MM.1S (cell line): ENCODE results near the gene MTG1.

Experiments used
- DNase-seq: peaks from one replicate; pipeline ENCODE4 v3.0.0-alpha.2; 2015
- H2AFZ ChIP-seq: fragments of 300-600 bp; sonication (generic); 2 replicates; pipeline ENCODE4 v1.6.0; 2016; ENCODE audit warnings: antibody characterized with exemption, low read length
- H3F3A ChIP-seq: fragments of 300-600 bp; sonication (generic); 2 replicates; pipeline ENCODE4 v1.6.1; 2016; ENCODE audit warnings: mild to moderate bottlenecking, antibody characterized with exemption, low read length, moderate library complexity, mixed read lengths; ENCODE audit not compliant: insufficient read depth
- H3K27ac ChIP-seq: fragments of 300-600 bp; sonication (generic); 2 replicates; pipeline ENCODE4 v1.5.1; 2016; ENCODE audit warnings: mild to moderate bottlenecking, low read length
- H3K27me3 ChIP-seq: fragments of 300-600 bp; sonication (generic); replicated peaks from 2 replicates; pipeline ENCODE4 v1.6.0; 2016; ENCODE audit warnings: low read length; ENCODE audit not compliant: insufficient read depth
- H3K36me3 ChIP-seq: fragments of 300-600 bp; sonication (generic); replicated peaks from 2 replicates; pipeline ENCODE4 v1.6.1; 2016; ENCODE audit warnings: mild to moderate bottlenecking, low read length, mixed read lengths; ENCODE audit not compliant: insufficient read depth
- H3K4me1 ChIP-seq: fragments of 300-600 bp; sonication (generic); 2 replicates; pipeline ENCODE4 v1.6.1; 2016; ENCODE audit warnings: low read length, mixed read lengths
- H3K4me2 ChIP-seq: fragments of 300-600 bp; sonication (generic); 2 replicates; pipeline ENCODE4 v1.6.0; 2016; ENCODE audit warnings: low read depth, low read length
- H3K4me3 ChIP-seq: fragments of 300-600 bp; sonication (generic); 2 replicates; pipeline ENCODE4 v1.5.1; 2016; ENCODE audit warnings: low read length, mixed read lengths
- H3K79me2 ChIP-seq: fragments of 300-600 bp; sonication (generic); 2 replicates; pipeline ENCODE4 v1.6.1; 2016; ENCODE audit warnings: mixed run types, low read length, mixed read lengths
- H3K9ac ChIP-seq: fragments of 300-600 bp; sonication (generic); 2 replicates; pipeline ENCODE4 v1.6.1; 2016; ENCODE audit warnings: low read length, mixed read lengths
- H3K9me2 ChIP-seq: fragments of 300-600 bp; sonication (generic); replicated peaks from 2 replicates; pipeline ENCODE4 v1.6.1; 2016; ENCODE audit warnings: mild to moderate bottlenecking, low read length, mixed read lengths; ENCODE audit not compliant: insufficient read depth
- H3K9me3 ChIP-seq: fragments of 300-600 bp; sonication (generic); replicated peaks from 2 replicates; pipeline ENCODE4 v1.6.1; 2016; ENCODE audit warnings: mild to moderate bottlenecking, low read length, mixed read lengths; ENCODE audit not compliant: insufficient read depth
- H4K20me1 ChIP-seq: fragments of 300-600 bp; sonication (generic); 2 replicates; pipeline ENCODE4 v1.6.1; 2016; ENCODE audit warnings: mild to moderate bottlenecking, low read length, moderate library complexity, mixed read lengths; ENCODE audit not compliant: insufficient read depth
- CTCF ChIP-seq: fragments of 300-600 bp; sonication (generic); IDR thresholded peaks from 2 replicates; pipeline ENCODE4 v1.5.1; 2016; ENCODE audit warnings: antibody characterized with exemption, low read length, mixed read lengths
- EZH2 ChIP-seq: fragments of 300-600 bp; sonication (generic); optimal IDR thresholded peaks from 2 replicates; pipeline ENCODE3; 2017; ENCODE audit warnings: low read depth, mild to moderate bottlenecking, antibody characterized with exemption, low read length, mixed read lengths
- EZH2phosphoT487 ChIP-seq: fragments of 300-600 bp; sonication (generic); IDR thresholded peaks from 2 replicates; pipeline ENCODE4 v1.6.1; 2018; ENCODE audit warnings: antibody characterized with exemption, low read length

The MTG1 gene

GRCh38 chr10:133458021-133458709, 64.2 kb downstream of the MTG1 start:
- Histone ChIP-seq H3K4me1 (no peaks in the 10 kb centered on the region), H4K20me1 (no peaks in the 10 kb centered on the region), H3K9me3 (no peaks in the 10 kb centered on the region), H3K9me2 (no peaks in the 10 kb centered on the region), H3K9ac (no peak overlapping the region), H3K4me2 (no peak overlapping the region), H3K36me3 (no peaks in the 10 kb centered on the region), H3K4me3 (no peak overlapping the region), H2AFZ (no peak overlapping the region), H3K27me3 (no peaks in the 10 kb centered on the region), H3K27ac (no peak overlapping the region), H3K79me2 (no peaks in the 10 kb centered on the region), H3F3A (no peaks in the 10 kb centered on the region)
- DNase-seq: no peak
- no peak for TF ChIP-seq EZH2phosphoT487
- TF ChIP-seq EZH2: no peak
- TF ChIP-seq CTCF: no peak

- Histone ChIP-seq H3K27ac (no peak overlapping the region), H3K9ac (no peak overlapping the region), H3K4me3 (no peak overlapping the region), H3K9me2 (no peaks in the 10 kb centered on the region), H3K4me1 (no peaks in the 10 kb centered on the region), H2AFZ (no peak overlapping the region), H3K79me2 (no peaks in the 10 kb centered on the region), H4K20me1 (no peaks in the 10 kb centered on the region), H3K9me3 (no peaks in the 10 kb centered on the region), H3K4me2 (no peak overlapping the region), H3K27me3 (no peaks in the 10 kb centered on the region), H3K36me3 (no peaks in the 10 kb centered on the region), H3F3A (no peaks in the 10 kb centered on the region)
- DNase-seq: no peak
- TF ChIP-seq EZH2phosphoT487 (no peak), CTCF (no peak), EZH2 (no peak)
Observed at GRCh38 chr10:133458710-133459453, 64.9 kb downstream of the MTG1 start.

GRCh38 chr10:133459454-133460207, 65.7 kb downstream of the MTG1 start:
- Histone ChIP-seq H3K27ac (no peak overlapping the region), H3K36me3 (no peaks in the 10 kb centered on the region), H3K79me2 (no peaks in the 10 kb centered on the region), H3K4me2 (no peak overlapping the region), H3F3A (no peaks in the 10 kb centered on the region), H3K9ac (no peak overlapping the region), H4K20me1 (no peaks in the 10 kb centered on the region), H2AFZ (no peak overlapping the region), H3K9me3 (no peaks in the 10 kb centered on the region), H3K27me3 (no peaks in the 10 kb centered on the region), H3K9me2 (no peaks in the 10 kb centered on the region), H3K4me3 (no peak overlapping the region), H3K4me1 (no peaks in the 10 kb centered on the region)
- no peak for DNase-seq
- TF ChIP-seq CTCF (no peak), EZH2 (no peak), EZH2phosphoT487 (no peak)
